ENCODE results near the gene CDKN2B.
A peak's percentile ranks its signal among the peaks of the same experiment; 100 is the strongest.
"Not testable (repeated sequence)": the region's sequence is repeated elsewhere in the genome, so short reads cannot be mapped to it uniquely, and the experiment has no call there.

Gene CDKN2B, protein sequence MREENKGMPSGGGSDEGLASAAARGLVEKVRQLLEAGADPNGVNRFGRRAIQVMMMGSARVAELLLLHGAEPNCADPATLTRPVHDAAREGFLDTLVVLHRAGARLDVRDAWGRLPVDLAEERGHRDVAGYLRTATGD

GRCh38 chr9:22008717-22009505 is at the start of gene CDKN2B:
Gene CDKN2B, minus strand, starts transcription at chr9:22009305. Its CDS starts 352 bp downstream, at chr9:22008953.
- peak; percentile 79 for DNase-seq

- not testable (repeated sequence) for DNase-seq
These were observed 48.9 kb upstream of the CDKN2B start for GRCh38 chr9:22057972-22058371.

- no peak for DNase-seq
These were observed 47.3 kb upstream of the CDKN2B start for GRCh38 chr9:22056402-22056801.

GRCh38 chr9:22055090-22055489 is 46.0 kb upstream of the CDKN2B start:
- no peak for DNase-seq

DNA sequence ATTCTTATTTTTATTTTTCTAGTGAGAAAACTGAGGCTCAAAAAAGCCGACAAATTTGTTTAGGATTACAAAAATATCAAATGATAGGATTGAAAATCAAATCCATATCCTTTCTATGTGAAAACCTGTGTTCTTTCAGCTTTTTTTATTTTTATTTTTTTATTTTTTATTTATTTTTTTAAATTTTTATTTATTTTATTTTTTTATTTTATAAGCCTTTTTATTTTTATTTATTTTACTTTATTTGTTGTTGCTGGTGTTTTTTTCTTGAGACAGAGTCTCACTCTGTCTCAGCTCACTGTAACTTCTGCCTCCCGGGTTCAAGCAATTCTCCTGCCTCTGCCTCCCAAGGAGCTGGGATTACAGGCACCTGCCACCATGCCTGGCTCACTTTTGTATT is 45.4 kb upstream of the CDKN2B start:
- no peak for DNase-seq

GRCh38 chr9:22054076-22054475 is 45.0 kb upstream of the CDKN2B start:
- DNase-seq = no peak

- no peak for DNase-seq
These were observed 44.1 kb upstream of the CDKN2B start for GRCh38 chr9:22053178-22053577.

DNA sequence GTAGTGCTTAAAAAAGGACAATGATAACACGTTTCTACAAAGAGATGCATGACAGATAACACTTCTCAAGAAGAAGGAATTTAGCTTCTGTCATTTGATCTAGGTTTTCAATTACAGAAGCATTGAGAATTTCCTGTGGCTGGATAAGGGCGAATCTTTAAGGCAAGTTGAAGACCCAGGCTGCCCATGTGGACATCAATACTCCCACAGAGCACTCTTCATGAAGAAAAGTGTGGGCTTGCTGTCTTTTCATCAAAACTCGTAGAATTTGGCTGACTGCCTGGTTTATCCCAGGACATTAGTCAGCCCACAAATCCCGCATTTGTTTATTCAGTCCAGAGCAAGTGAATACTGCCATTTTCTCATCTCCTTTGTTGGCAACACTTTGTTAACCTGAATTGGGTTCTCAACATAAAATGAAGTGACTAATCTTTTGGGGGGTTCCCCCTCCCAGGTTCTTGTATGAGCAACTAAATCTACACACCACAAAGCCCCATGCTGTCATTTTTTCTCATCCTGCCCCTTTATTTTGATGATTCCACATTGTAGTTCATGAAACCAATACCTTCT is 43.4 kb upstream of the CDKN2B start:
- peak; percentile 66 for DNase-seq

GRCh38 chr9:22050924-22051323 is 41.8 kb upstream of the CDKN2B start:
- peak; percentile 21 for DNase-seq

GRCh38 chr9:22049411-22049810 is 40.3 kb upstream of the CDKN2B start:
- no peak for DNase-seq

DNA sequence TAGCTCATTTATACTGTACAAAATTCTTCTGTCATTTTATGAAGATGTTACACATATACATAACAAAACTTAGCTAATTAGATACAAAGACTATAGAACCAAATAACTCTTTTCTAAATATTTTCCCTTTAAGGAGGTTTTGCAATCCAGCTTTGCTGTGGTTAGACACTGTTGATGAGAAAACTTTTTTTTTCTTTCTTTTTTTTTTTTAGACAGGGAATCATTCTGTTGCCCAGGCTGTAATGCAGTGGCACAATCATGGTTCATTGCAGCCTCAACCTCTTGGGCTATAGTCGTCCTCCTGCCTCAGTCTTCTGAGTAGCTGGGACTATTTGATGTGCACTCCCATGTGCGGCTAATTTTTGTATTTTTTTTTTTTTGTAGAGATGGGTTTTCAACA is 38.5 kb upstream of the CDKN2B start:
- no peak for DNase-seq

- DNase-seq = no peak
These were observed 37.3 kb upstream of the CDKN2B start for GRCh38 chr9:22046243-22046885.

DNA sequence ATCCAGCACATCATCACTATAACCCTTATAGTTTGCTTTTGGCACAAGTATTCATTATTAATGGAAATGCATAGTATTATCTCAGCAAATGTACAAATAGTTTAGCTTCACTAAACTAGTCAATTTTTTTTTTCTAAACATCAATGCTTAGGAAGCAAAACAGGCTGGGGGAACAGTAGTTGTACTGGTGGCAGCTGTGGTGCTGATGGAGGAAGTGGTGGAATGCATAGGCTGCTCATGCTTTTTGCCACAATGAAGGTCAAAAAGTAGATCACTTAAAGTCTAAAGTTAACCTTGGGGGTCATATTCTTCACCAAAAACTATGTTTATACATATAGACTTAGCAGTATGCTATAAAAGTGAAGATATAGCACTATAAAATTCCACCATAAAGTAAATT is 36.3 kb upstream of the CDKN2B start:
- no peak for DNase-seq

- no peak for DNase-seq
These were observed 35.5 kb upstream of the CDKN2B start for GRCh38 chr9:22044583-22044982.

DNA sequence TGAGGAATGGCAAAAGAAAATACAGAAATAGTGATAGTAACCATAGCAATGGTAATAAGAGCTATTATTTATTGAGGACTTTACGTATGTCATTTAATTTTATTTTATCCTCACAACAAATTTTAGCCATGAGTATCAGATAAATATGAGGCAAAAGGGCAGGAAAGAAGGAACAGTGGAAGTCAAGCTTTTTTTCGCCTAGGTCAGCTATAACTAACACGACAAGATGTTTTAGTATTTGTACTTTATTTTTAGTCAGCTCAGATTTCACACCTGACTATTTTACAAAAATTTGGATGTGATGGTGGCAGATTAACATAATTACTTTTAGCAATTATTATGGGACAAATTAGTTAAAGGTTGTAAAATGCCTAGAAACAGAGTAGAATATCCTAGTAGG is 34.8 kb upstream of the CDKN2B start:
- no peak for DNase-seq

DNA sequence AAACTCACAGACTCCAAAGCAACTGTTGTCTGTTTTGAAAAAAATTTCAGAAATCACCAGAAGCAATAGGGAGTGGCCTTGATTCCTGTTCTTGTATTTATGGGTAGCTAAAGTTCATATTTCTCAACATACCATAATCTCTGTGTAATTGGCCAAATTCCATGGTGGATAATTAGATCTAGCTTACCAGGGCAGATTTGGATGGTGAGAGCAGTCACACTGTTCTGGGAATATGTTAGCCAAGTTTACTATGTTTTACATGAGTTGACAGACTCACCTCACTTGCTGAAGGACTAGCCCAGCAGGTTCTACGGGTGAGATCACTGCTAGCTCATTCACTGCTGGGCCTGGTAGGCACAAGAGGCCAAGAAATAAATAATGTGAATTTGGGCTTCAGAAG is 32.7 kb upstream of the CDKN2B start:
- no peak for DNase-seq

DNA sequence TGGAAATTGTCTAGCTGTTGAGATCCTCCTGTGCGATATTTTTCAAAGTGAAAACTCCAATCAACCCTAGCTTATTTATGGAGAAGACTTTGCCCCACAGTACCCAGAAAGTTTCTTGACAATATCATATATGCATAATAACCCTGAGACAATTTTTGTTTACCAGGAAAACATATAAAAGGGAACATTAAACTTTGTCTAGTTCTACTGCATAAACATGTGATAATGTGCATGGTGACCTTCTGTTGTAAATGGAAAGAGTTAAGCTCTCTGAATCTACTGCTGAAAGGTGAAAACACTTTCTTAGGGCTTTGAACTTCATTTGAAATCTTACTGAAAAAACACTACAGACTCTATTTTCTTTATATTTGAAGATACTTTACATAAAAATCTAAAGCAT is 32.2 kb upstream of the CDKN2B start:
- DNase-seq = no peak

GRCh38 chr9:22040760-22041159 is 31.7 kb upstream of the CDKN2B start:
- DNase-seq = no peak

GRCh38 chr9:22039258-22039657 is 30.2 kb upstream of the CDKN2B start:
- no peak for DNase-seq

DNA sequence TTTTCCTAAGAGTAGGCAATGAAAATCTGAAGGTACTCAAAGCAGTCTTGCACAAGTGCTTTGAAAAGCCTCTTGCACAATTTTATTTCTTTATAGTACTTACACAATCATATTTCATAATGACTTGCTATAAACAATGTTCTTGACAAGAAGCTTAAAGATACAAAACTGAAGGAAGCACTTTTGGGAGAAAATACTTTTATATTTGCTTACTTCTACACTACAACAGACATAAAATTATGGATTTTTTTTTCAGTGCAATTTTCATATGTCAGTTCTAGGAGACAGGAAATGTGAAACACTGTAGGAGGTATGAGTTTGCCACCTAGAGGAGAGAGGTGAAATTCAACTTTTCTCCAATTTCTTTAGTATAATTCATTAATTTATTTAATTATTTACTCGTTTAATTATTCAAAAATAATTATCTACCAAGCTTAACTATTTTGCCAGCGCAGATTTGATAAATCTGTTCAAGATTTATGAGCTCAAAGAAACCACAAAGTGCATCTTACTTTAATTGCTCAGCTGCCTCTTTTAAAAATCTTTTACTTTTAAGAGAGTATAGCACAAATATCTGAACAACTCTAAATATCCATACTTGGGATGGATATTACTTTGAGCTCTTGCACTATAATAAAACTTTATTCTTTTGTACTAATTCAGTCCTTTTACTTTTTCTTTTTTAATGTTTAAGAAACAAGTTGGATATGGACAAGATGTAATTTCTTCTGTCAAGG is 29.0 kb upstream of the CDKN2B start:
- DNase-seq = no peak

GRCh38 chr9:22036866-22037626 is 27.9 kb upstream of the CDKN2B start:
- DNase-seq = no peak

GRCh38 chr9:22035591-22036011 is 26.5 kb upstream of the CDKN2B start:
- DNase-seq = peak; percentile 16

Measured in activated CD4-positive, alpha-beta T cell treated with anti-CD3 and anti-CD28 coated beads, Interleukin-2, amount 50 U/mL, for 16 hours (primary cell).